Measurements from ENCODE around the gene UNC13C. TPM values are rescaled to one million over a fixed set of nuclear protein-coding genes. Genes with fewer than 3 reads are reported as not detected.

The UNC13C gene
- total and polyA plus RNA-seq, 2 of the 13 experiments (the other 11 are each of a cell fraction or from before 2014, with no cell fraction given) = 0.04 TPM; not detected in 1

DNA sequence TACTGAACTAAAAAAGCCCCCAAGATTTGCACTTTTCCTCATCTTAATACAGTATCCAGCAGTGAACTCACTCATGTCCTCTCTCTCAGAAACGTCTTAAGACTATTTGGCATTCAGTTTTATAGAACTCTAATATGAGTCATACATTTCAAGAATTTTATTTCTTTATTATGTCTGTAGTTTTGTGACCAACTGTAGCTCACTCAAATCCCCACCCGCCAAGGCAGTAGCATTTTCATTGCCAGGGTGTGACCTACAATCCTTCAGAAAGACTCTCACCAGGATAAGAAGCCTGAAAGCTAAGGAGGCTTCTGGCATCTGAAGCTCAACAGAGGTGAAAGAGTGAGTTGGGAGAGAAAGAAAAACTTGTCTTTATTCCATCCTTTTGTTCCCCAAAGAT lies 681.4 kb downstream of the UNC13C start:
- BruUV-seq (replicated peaks) = no TSS peak
- WGBS (ENCODE audit: low lambda C conversion rate) = 2% methylated on average over 2 of the region's 2 CpGs
- intact Hi-C loops (cut with micrococcal nuclease; ENCODE audit: unreplicated experiment) = no loop called here

DNA sequence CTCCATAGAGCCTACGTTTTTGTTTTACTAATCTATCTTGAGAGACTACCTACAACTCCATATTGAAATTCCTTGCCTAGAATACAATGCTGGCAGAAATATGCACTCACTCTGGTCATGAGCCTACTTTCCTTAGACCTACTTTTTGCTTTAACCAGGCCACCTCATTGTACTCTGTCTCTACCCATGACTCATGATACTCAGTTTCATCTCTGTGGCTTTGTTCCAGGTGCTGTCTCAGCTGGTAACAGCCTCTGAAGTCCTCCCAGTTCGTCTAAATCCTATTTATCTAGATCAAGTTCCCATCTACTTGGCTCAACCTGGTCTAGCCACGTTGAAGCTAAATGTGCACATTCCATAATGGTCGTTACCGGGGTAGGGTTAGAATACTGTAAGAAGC lies 682.1 kb downstream of the UNC13C start:
- Histone ChIP-seq H3K9ac (ENCODE audit: insufficient read depth, low read depth, low read length) (no peak overlapping the region), H3K9me3 (ENCODE audit: low read length) (peaks cover 6% of the 10 kb centered on the region; the same call in 1 of the 2 replicates), H3K27me3 (ENCODE audit: control insufficient read depth in 1 of 2, insufficient read depth in 2 of 2, low read length in 2 of 2) (no peaks in the 10 kb centered on the region), H3K4me2 (ENCODE audit: low read depth, low read length) (no peak overlapping the region), H3K27ac (ENCODE audit: extremely low read length, insufficient read depth, low read length) (no peak overlapping the region), H3K79me2 (ENCODE audit: insufficient read depth, low read length) (no peaks in the 10 kb centered on the region), H2AFZ (ENCODE audit: low read length) (no peak overlapping the region), H3K4me1 (ENCODE audit: insufficient read depth, low read length) (no peaks in the 10 kb centered on the region), H3K4me3 (replicated peaks in 1 of 3; ENCODE audit: insufficient read depth in 1 of 3, low read depth in 2 of 3, low read length in 3 of 3) (no peak overlapping the region), H4K20me1 (ENCODE audit: insufficient read depth, low read length) (no peaks in the 10 kb centered on the region), H3K36me3 (replicated peaks in 1 of 2; ENCODE audit: control insufficient read depth in 1 of 2, insufficient read depth in 2 of 2, low read length in 2 of 2) (no peaks in the 10 kb centered on the region)
- BruUV-seq (replicated peaks) = no TSS peak
- no peak for TF ChIP-seq SKIL (CRISPR knock-in tag; IDR thresholded peaks at IDR 0.05; ENCODE audit: borderline replicate concordance)
- no peak for FAIRE-seq
- intact Hi-C loops (cut with micrococcal nuclease; ENCODE audit: unreplicated experiment) = no loop called here
- ChIA-PET POLR2A (no interaction called here), CTCF (ENCODE audit: low intra/inter-chr PET ratio, low total read pairs) (no interaction called here)
- no peak for DNase-seq (ENCODE audit: low spot score)
- in situ Hi-C loops (cut with HindIII; ENCODE audit: extremely low pct_ligation_motif_present, low pct_unique_long_range_greater_than_20kb) = no loop called here
- ATAC-seq = no peak
- WGBS (ENCODE audit: low lambda C conversion rate) = 3% methylated on average over 5 of the region's 5 CpGs

More for the DNA sequence above, 681.4 kb downstream of the UNC13C start:
- Histone ChIP-seq H3K9me3 (ENCODE audit: low read length) (peaks cover 6% of the 10 kb centered on the region; the same call in 1 of the 2 replicates), H3K36me3 (replicated peaks in 1 of 2; ENCODE audit: control insufficient read depth in 1 of 2, insufficient read depth in 2 of 2, low read length in 2 of 2) (no peaks in the 10 kb centered on the region), H3K27ac (ENCODE audit: extremely low read length, insufficient read depth, low read length) (no peak overlapping the region), H3K9ac (ENCODE audit: insufficient read depth, low read depth, low read length) (no peak overlapping the region), H3K79me2 (ENCODE audit: insufficient read depth, low read length) (no peaks in the 10 kb centered on the region), H4K20me1 (ENCODE audit: insufficient read depth, low read length) (no peaks in the 10 kb centered on the region), H3K4me1 (ENCODE audit: insufficient read depth, low read length) (no peaks in the 10 kb centered on the region), H3K4me3 (replicated peaks in 1 of 3; ENCODE audit: insufficient read depth in 1 of 3, low read depth in 2 of 3, low read length in 3 of 3) (no peak overlapping the region), H3K27me3 (ENCODE audit: control insufficient read depth in 1 of 2, insufficient read depth in 2 of 2, low read length in 2 of 2) (no peaks in the 10 kb centered on the region), H3K4me2 (ENCODE audit: low read depth, low read length) (no peak overlapping the region), H2AFZ (ENCODE audit: low read length) (no peak overlapping the region)
- FAIRE-seq (no peak), ATAC-seq (no peak), DNase-seq (ENCODE audit: low spot score) (no peak)
- CTCF ChIA-PET (ENCODE audit: low intra/inter-chr PET ratio, low total read pairs) = no interaction called here
- TF ChIP-seq FOSL1 (CRISPR knock-in tag; IDR thresholded peaks at IDR 0.05; ENCODE audit: borderline replicate concordance) = no peak
- no peak for TF ChIP-seq ZNF383 (CRISPR knock-in tag; IDR thresholded peaks at IDR 0.05; ENCODE audit: borderline replicate concordance)
- TF ChIP-seq SSRP1 (CRISPR knock-in tag; IDR thresholded peaks at IDR 0.05) = no peak
- TF ChIP-seq ZFP36L2 (CRISPR knock-in tag; IDR thresholded peaks at IDR 0.05) = no peak
- TF ChIP-seq MED1 (CRISPR knock-in tag; IDR thresholded peaks at IDR 0.05) = no peak
- TF ChIP-seq ZC3H4 (CRISPR knock-in tag; IDR thresholded peaks at IDR 0.05; ENCODE audit: borderline replicate concordance) = no peak
- POLR2A ChIA-PET = no interaction called here
- in situ Hi-C loops (cut with HindIII; ENCODE audit: extremely low pct_ligation_motif_present, low pct_unique_long_range_greater_than_20kb) = no loop called here
